ENCODE results near the gene RREB1.
A peak's percentile ranks its signal among the peaks of the same experiment; 100 is the strongest.

RREB1 gene

GRCh38 chr6:7243179-7243981, 135.6 kb downstream of the RREB1 start:
- peak; percentile 49 for DNase-seq
- H3K36me3 ChIP-seq = 0 out of 2 replicates have a peak, but pooled peaks cover 2% of the 10 kb centered on the region

GRCh38 chr6:7245668-7246393, 138.1 kb downstream of the RREB1 start:
- Histone ChIP-seq H3K4me1 (no peaks in the 10 kb centered on the region; the same call in 1 of the 2 replicates), H3K9me3 (no peaks in the 10 kb centered on the region), H3K4me3 (ENCODE audit: low read depth, low read length) (no peak overlapping the region), H3K36me3 (no peaks in the 10 kb centered on the region), H3K27me3 (no peaks in the 10 kb centered on the region)
- no peak for TF ChIP-seq CTCF (IDR thresholded peaks at IDR 0.05; ENCODE audit: low read depth, low read length)
- DNase-seq = no peak

More at GRCh38 chr6:7243179-7243981, 135.6 kb downstream of the RREB1 start:
- H3K27me3 ChIP-seq = no peaks in the 10 kb centered on the region
- H3K9me3 ChIP-seq = no peaks in the 10 kb centered on the region
- H3K4me3 ChIP-seq (ENCODE audit: low read depth, low read length) = no peak overlapping the region
- TF ChIP-seq CTCF (IDR thresholded peaks at IDR 0.05; ENCODE audit: low read depth, low read length) = peak; percentile 93
- H3K4me1 ChIP-seq = no peaks in the 10 kb centered on the region; the same call in 1 of the 2 replicates

- Histone ChIP-seq H3K36me3 (no peaks in the 10 kb centered on the region), H3K9me3 (no peaks in the 10 kb centered on the region), H3K4me3 (ENCODE audit: low read depth, low read length) (no peak overlapping the region), H3K27me3 (no peaks in the 10 kb centered on the region), H3K4me1 (no peaks in the 10 kb centered on the region; the same call in 1 of the 2 replicates)
- TF ChIP-seq CTCF (IDR thresholded peaks at IDR 0.05; ENCODE audit: low read depth, low read length) = no peak
- DNase-seq = no peak
Measured at GRCh38 chr6:7246401-7247178, 138.8 kb downstream of the RREB1 start.

- H3K36me3 ChIP-seq = no peaks in the 10 kb centered on the region
- no peak for TF ChIP-seq CTCF (IDR thresholded peaks at IDR 0.05; ENCODE audit: low read depth, low read length)
- no peaks in the 10 kb centered on the region for H3K27me3 ChIP-seq
- no peak overlapping the region for H3K4me3 ChIP-seq (ENCODE audit: low read depth, low read length)
- DNase-seq = no peak
- no peaks in the 10 kb centered on the region; the same call in 1 of the 2 replicates for H3K4me1 ChIP-seq
- H3K9me3 ChIP-seq = no peaks in the 10 kb centered on the region
Measured at GRCh38 chr6:7247179-7247456, 139.4 kb downstream of the RREB1 start.

GRCh38 chr6:7247828-7248227, 140.1 kb downstream of the RREB1 start:
- no peaks in the 10 kb centered on the region for H3K27me3 ChIP-seq
- H3K4me1 ChIP-seq = no peaks in the 10 kb centered on the region; the same call in 1 of the 2 replicates
- no peak overlapping the region for H3K4me3 ChIP-seq (ENCODE audit: low read depth, low read length)
- no peak for DNase-seq
- TF ChIP-seq CTCF (IDR thresholded peaks at IDR 0.05; ENCODE audit: low read depth, low read length) = no peak
- H3K9me3 ChIP-seq = no peaks in the 10 kb centered on the region
- no peaks in the 10 kb centered on the region; the same call in 1 of the 2 replicates for H3K36me3 ChIP-seq
